ENCODE measurements around the gene TMEM26.

Gene TMEM26

GRCh38 chr10:61465171-61465496 lies 12.0 kb upstream of the TMEM26 start (continued):
- TF ChIP-seq, protein P1, sequence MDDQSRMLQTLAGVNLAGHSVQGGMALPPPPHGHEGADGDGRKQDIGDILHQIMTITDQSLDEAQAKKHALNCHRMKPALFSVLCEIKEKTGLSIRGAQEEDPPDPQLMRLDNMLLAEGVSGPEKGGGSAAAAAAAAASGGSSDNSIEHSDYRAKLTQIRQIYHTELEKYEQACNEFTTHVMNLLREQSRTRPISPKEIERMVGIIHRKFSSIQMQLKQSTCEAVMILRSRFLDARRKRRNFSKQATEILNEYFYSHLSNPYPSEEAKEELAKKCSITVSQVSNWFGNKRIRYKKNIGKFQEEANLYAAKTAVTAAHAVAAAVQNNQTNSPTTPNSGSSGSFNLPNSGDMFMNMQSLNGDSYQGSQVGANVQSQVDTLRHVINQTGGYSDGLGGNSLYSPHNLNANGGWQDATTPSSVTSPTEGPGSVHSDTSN (CRISPR knock-in tag; IDR thresholded peaks at IDR 0.05): no peak
- TF ChIP-seq ZNF521 (tag by site-specific recombination; IDR thresholded peaks at IDR 0.05) (no peak), ZNF639 (tag by site-specific recombination; IDR thresholded peaks at IDR 0.05) (no peak)

- H3K4me3 ChIP-seq (ENCODE audit: low read depth, low read length): no peak overlapping the region
- no peaks in the 10 kb centered on the region for H3K9me3 ChIP-seq (ENCODE audit: control insufficient read depth, insufficient read depth, low read depth, low read length)
- TF ChIP-seq, protein P2, sequence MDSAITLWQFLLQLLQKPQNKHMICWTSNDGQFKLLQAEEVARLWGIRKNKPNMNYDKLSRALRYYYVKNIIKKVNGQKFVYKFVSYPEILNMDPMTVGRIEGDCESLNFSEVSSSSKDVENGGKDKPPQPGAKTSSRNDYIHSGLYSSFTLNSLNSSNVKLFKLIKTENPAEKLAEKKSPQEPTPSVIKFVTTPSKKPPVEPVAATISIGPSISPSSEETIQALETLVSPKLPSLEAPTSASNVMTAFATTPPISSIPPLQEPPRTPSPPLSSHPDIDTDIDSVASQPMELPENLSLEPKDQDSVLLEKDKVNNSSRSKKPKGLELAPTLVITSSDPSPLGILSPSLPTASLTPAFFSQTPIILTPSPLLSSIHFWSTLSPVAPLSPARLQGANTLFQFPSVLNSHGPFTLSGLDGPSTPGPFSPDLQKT (IDR thresholded peaks at IDR 0.05; ENCODE audit: borderline replicate concordance, low read depth, low read length): no peak
- no peak overlapping the region for H3K27ac ChIP-seq (ENCODE audit: extremely low read depth, low read depth, low read length)
- ChIA-PET CTCF (interaction anchor here (0.7 kb wide), 1 partner anchor 17 kb away, joined by 3 read pairs; no protein-coding TSS in a partner anchor), POLR2A (no interaction called here)
- no peaks in the 10 kb centered on the region for H3K4me1 ChIP-seq (ENCODE audit: control insufficient read depth, insufficient read depth, low read length)
- no peaks in the 10 kb centered on the region for H3K36me3 ChIP-seq (ENCODE audit: control insufficient read depth in 2 of 2, insufficient read depth in 1 of 2, low read length in 2 of 2)
Observed at GRCh38 chr10:61464461-61465170, 11.4 kb upstream of the TMEM26 start.

GRCh38 chr10:61463035-61463909 lies 10.1 kb upstream of the TMEM26 start:
- H3K9me3 ChIP-seq (ENCODE audit: control insufficient read depth, insufficient read depth, low read depth, low read length): no peaks in the 10 kb centered on the region
- H3K36me3 ChIP-seq (ENCODE audit: control insufficient read depth in 2 of 2, insufficient read depth in 1 of 2, low read length in 2 of 2): no peaks in the 10 kb centered on the region
- CTCF ChIA-PET: no interaction called here
- POLR2A ChIA-PET: no interaction called here
- H3K4me1 ChIP-seq (ENCODE audit: control insufficient read depth, insufficient read depth, low read length): no peaks in the 10 kb centered on the region
- no peak overlapping the region for H3K4me3 ChIP-seq (ENCODE audit: low read depth, low read length)
- H3K27ac ChIP-seq (ENCODE audit: extremely low read depth, low read depth, low read length): no peak overlapping the region
- TF ChIP-seq, protein P3, sequence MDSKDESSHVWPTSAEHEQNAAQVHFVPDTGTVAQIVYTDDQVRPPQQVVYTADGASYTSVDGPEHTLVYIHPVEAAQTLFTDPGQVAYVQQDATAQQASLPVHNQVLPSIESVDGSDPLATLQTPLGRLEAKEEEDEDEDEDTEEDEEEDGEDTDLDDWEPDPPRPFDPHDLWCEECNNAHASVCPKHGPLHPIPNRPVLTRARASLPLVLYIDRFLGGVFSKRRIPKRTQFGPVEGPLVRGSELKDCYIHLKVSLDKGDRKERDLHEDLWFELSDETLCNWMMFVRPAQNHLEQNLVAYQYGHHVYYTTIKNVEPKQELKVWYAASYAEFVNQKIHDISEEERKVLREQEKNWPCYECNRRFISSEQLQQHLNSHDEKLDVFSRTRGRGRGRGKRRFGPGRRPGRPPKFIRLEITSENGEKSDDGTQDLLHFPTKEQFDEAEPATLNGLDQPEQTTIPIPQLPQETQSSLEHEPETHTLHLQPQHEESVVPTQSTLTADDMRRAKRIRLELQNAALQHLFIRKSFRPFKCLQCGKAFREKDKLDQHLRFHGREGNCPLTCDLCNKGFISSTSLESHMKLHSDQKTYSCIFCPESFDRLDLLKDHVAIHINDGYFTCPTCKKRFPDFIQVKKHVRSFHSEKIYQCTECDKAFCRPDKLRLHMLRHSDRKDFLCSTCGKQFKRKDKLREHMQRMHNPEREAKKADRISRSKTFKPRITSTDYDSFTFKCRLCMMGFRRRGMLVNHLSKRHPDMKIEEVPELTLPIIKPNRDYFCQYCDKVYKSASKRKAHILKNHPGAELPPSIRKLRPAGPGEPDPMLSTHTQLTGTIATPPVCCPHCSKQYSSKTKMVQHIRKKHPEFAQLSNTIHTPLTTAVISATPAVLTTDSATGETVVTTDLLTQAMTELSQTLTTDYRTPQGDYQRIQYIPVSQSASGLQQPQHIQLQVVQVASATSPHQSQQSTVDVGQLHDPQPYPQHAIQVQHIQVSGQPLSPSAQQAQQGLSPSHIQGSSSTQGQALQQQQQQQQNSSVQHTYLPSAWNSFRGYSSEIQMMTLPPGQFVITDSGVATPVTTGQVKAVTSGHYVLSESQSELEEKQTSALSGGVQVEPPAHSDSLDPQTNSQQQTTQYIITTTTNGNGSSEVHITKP (tag by site-specific recombination; IDR thresholded peaks at IDR 0.05): no peak
- TF ChIP-seq SALL2 (tag by site-specific recombination; IDR thresholded peaks at IDR 0.05; ENCODE audit: borderline replicate concordance): no peak
- no peak for TF ChIP-seq REST (tag by site-specific recombination; IDR thresholded peaks at IDR 0.05)
- no peak for TF ChIP-seq ZNF239 (tag by site-specific recombination; IDR thresholded peaks at IDR 0.05)
- no peak for TF ChIP-seq MYNN (tag by site-specific recombination; IDR thresholded peaks at IDR 0.05; ENCODE audit: borderline replicate concordance)
- no peak for TF ChIP-seq IKZF3 (tag by site-specific recombination; IDR thresholded peaks at IDR 0.05)
- TF ChIP-seq SCRT1 (tag by site-specific recombination; IDR thresholded peaks at IDR 0.05; ENCODE audit: borderline replicate concordance): no peak
- TF ChIP-seq, protein P4, sequence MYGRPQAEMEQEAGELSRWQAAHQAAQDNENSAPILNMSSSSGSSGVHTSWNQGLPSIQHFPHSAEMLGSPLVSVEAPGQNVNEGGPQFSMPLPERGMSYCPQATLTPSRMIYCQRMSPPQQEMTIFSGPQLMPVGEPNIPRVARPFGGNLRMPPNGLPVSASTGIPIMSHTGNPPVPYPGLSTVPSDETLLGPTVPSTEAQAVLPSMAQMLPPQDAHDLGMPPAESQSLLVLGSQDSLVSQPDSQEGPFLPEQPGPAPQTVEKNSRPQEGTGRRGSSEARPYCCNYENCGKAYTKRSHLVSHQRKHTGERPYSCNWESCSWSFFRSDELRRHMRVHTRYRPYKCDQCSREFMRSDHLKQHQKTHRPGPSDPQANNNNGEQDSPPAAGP (tag by site-specific recombination; IDR thresholded peaks at IDR 0.05): no peak
- TF ChIP-seq, protein P5, sequence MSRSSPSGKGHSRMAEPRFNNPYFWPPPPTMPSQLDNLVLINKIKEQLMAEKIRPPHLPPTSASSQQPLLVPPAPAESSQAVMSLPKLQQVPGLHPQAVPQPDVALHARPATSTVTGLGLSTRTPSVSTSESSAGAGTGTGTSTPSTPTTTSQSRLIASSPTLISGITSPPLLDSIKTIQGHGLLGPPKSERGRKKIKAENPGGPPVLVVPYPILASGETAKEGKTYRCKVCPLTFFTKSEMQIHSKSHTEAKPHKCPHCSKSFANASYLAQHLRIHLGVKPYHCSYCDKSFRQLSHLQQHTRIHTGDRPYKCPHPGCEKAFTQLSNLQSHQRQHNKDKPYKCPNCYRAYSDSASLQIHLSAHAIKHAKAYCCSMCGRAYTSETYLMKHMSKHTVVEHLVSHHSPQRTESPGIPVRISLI (tag by site-specific recombination; IDR thresholded peaks at IDR 0.05): 0 out of 2 replicates have a peak, but pooled peaks have one; percentile 15
- no peak for TF ChIP-seq ZSCAN4 (tag by site-specific recombination; IDR thresholded peaks at IDR 0.05)
